Left colon (tissue), 2 donors: Measurements from ENCODE around the gene PPP1CC. TPM values are rescaled to one million over a fixed set of nuclear protein-coding genes. Genes with fewer than 3 reads are reported as not detected.
A peak's percentile ranks its signal among the peaks of the same experiment; 100 is the strongest.
"Not testable (repeated sequence)": the region's sequence is repeated elsewhere in the genome, so short reads cannot be mapped to it uniquely, and the experiment has no call there.

Source experiments
- ATAC-seq: fragments of 200-7000 bp; cut with Tn5 transposase; one replicate; pipeline ENCODE4 v1.9.1; 2020; ENCODE audit warnings: mild to moderate bottlenecking, moderate library complexity
- DNase-seq, 2 donors: peaks; one replicate each; pipeline ENCODE4 v3.0.0-alpha.2; 2020
- intact Hi-C, 2 donors: fragments of 100-400 bp; cut with DNase I in 1 of 2; cut with micrococcal nuclease in 1 of 2; formaldehyde crosslinking; loops; one replicate each; pipeline versions ENCODE4 v1.11.2 to v1.14.0; 2022; cut with DNase I, micrococcal nuclease
- total RNA-seq, 2 donors: library from RNA; stranded (reverse); fragmentation: NEBNext Ultra II Directional; extraction: Animal tissue kit (Norgen Biotek cat#: 25700); gene quantifications; one replicate each; pipeline ENCODE4 v1.2.1, GENCODE V29; 2021
- donor health status: DM: no; HTN: no; CAD: no.
- donor health status: DM: yes; HTN: yes; CAD: no.

PPP1CC gene
- total RNA-seq, 2 donors from 2014 or later = 165 to 178 TPM

- ATAC-seq = peak; percentile 26
- no peak for DNase-seq
- intact Hi-C loops = no loop called here
Measured at GRCh38 chr12:110760204-110760609, 17.5 kb upstream of the PPP1CC start.

- DNase-seq (peak; percentile 45 to 58), ATAC-seq (peak; percentile 96)
- intact Hi-C loops = no loop called here
Measured at GRCh38 chr12:110758922-110759321, 16.2 kb upstream of the PPP1CC start.

GRCh38 chr12:110756611-110757010, 13.9 kb upstream of the PPP1CC start:
- DNase-seq (no peak), ATAC-seq (no peak)
- intact Hi-C loops = no loop called here

- no peak for ATAC-seq
- no peak for DNase-seq
- intact Hi-C loops = no loop called here
Measured at GRCh38 chr12:110754101-110754793, 11.6 kb upstream of the PPP1CC start.

GRCh38 chr12:110750784-110751461, 8.2 kb upstream of the PPP1CC start:
- intact Hi-C loops = no loop called here
- no peak for DNase-seq
- ATAC-seq = no peak

- ATAC-seq (no peak), DNase-seq (no peak)
Measured at GRCh38 chr12:110746550-110746949, 3.9 kb upstream of the PPP1CC start.

GRCh38 chr12:110745542-110746284, 3.0 kb upstream of the PPP1CC start:
- DNase-seq = no peak

More at GRCh38 chr12:110746550-110746949, 3.9 kb upstream of the PPP1CC start:
- intact Hi-C loops = no loop called here

GRCh38 chr12:110744601-110745264, 2.0 kb upstream of the PPP1CC start:
- peak; percentile 66 to 87 for DNase-seq
- intact Hi-C loops = no loop called here
- ATAC-seq = peak; percentile 77

More at GRCh38 chr12:110745542-110746284, 3.0 kb upstream of the PPP1CC start:
- intact Hi-C loops = no loop called here
- no peak for ATAC-seq

- peak in 1 of 2 donors; percentile 20 for DNase-seq
- intact Hi-C loops = no loop called here
Measured at GRCh38 chr12:110744151-110744571, 1.5 kb upstream of the PPP1CC start.

GRCh38 chr12:110743571-110744093, 941 bp upstream of the PPP1CC start:
- ATAC-seq = peak; percentile 41
- intact Hi-C loops = no loop called here

More at GRCh38 chr12:110744151-110744571, 1.5 kb upstream of the PPP1CC start:
- no peak for ATAC-seq

GRCh38 chr12:110742096-110742717, 484 bp downstream of the PPP1CC start:
- intact Hi-C loops = no loop called here
- ATAC-seq (peak; percentile 18), DNase-seq (peak in 1 of 2 donors; percentile 49)

More at GRCh38 chr12:110743571-110744093, 941 bp upstream of the PPP1CC start:
- DNase-seq = peak; percentile 71

- DNase-seq (peak in 1 of 2 donors; percentile 35), ATAC-seq (peak; percentile 23)
- intact Hi-C loops = no loop called here
Measured at GRCh38 chr12:110741341-110742095, 1.2 kb downstream of the PPP1CC start.

GRCh38 chr12:110739894-110740293, 2.8 kb downstream of the PPP1CC start:
- ATAC-seq = no peak

GRCh38 chr12:110739488-110739887, 3.2 kb downstream of the PPP1CC start:
- DNase-seq (no peak), ATAC-seq (no peak)
- intact Hi-C loops = no loop called here

More at GRCh38 chr12:110739894-110740293, 2.8 kb downstream of the PPP1CC start:
- no peak for DNase-seq
- intact Hi-C loops = no loop called here

GRCh38 chr12:110737532-110737931, 5.2 kb downstream of the PPP1CC start:
- intact Hi-C loops = no loop called here
- DNase-seq (no peak), ATAC-seq (no peak)

- ATAC-seq, intact Hi-C loops, DNase-seq: not testable (repeated sequence)
Measured at GRCh38 chr12:110737016-110737415, 5.7 kb downstream of the PPP1CC start.

- DNase-seq (no peak), ATAC-seq (peak; percentile 50)
- intact Hi-C loops = no loop called here
Measured at GRCh38 chr12:110733900-110734299, 8.8 kb downstream of the PPP1CC start.
